HG02840 (cell line): ENCODE measurements around the gene EXOC6B.
"Not testable (repeated sequence)": the region's sequence is repeated elsewhere in the genome, so short reads cannot be mapped to it uniquely, and the experiment has no call there.

Source experiments
- ATAC-seq: cut with Tn5 transposase; IDR thresholded peaks from one replicate; pipeline ENCODE4 v1.9.1; 2021; ENCODE audit warnings: mild to moderate bottlenecking, moderate library complexity, moderate number of reproducible peaks; ENCODE audit not compliant: unreplicated experiment, low FRiP score

The EXOC6B gene

DNA sequence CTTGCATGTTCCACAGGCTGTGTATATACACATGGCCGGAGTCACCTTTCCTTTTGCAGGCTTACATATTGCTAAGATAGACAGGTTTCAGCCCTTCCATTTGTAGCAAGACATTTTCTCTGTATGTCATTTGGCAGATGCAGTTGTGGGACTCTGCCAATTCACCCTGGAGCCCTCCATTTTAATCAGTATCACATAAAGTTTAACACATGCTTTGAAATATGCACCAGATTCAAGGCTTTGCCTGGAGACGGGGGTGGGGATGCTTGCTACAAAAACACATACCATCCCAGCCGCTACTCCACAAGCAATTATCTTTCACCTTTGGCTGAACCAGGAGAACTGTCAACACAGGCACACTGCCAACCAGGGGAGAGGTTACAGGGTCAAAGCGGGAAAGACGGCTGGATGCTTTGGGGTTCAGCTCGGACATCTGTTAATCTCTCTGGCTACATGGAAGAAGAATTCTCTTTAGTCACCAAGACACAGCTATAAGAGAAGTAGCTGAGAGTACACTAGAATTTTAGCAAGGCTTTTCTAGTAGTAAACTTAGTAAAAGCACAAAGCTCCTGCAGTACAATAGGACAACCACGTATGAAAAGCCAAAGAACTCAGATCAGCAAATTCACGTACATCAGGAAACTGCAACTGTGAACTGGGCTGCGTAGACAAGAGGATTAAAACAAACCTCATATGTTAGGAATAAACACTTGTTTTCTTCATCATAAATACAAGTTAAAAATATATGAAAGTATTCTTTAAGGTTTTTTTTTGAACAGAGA lies 130.9 kb downstream of the EXOC6B start:
- ATAC-seq, result no peak

DNA sequence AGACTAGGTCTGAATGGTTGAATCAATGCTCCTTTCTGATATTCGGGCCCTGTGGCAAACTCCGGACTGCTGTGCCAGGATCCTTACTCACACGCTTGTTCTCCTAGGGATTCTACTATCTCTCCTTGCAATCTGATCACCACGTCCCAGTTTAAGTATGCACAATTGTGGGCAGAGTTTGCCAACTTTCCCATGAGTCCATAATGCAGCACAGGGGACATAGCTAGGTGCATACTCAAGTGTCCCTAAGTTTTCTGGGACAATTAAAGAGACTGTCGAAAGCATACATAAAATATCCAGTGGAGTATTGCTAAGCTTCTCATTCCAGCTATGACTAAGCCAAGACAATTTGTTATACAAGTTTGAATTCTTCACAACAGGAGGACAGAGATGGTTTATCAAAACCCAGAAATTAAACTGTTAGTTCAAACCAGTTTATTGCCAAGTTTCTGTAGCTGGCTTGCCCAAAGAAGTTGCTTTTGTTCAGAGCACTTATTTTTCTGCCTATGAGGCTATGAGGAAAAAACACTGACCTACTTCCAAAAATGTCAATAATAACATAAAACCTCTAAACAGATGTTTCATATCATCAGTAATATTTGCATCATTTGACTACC lies 136.1 kb downstream of the EXOC6B start:
- ATAC-seq, result no peak

- no peak for ATAC-seq
Measured at GRCh38 chr2:72685638-72686213, 140.1 kb downstream of the EXOC6B start.

- no peak for ATAC-seq
Measured at GRCh38 chr2:72682061-72682460, 143.8 kb downstream of the EXOC6B start.

DNA sequence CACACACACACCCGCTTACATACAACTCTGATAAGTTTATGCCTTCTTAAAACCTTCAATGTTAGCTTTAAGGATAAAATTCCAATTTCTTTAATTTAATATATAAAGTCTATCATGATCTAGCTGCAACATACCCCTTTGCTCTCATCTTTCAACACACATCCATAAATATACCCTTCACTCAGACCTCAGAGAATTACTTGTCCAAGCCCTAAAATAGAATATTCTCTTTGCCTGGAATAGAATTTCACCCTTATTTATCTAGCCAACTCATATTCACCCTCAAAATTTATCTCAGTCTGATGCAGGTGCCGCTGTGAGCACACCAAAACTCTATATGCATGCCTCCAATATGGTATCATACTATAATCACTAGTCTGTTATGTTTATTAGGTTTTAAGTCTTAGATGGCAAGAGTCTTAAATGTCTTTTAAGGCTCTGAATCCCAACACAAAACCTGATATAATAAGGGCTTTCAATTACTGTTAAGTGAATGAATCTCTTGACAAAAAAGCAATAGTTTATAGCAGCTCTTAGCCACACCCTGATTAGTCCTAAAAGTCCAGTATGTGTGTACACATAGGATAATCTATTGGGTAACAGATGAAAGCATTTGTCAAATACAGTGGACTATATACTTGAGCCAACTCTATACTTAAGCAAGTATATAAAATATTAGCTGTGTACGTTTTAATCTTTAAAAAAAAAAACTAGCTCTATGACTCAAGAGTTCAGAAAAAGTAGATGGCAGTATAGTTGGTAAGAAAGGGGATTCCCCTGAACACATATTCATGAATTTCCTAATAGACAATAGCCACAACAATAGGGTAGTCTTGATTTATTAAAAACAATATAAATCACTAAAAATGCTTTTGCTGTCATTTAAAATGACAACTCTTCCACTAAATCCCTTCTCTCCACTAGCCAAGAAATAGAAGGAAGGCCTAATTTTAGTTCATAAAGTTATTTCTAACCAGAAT lies 144.5 kb downstream of the EXOC6B start:
- ATAC-seq, result no peak

DNA sequence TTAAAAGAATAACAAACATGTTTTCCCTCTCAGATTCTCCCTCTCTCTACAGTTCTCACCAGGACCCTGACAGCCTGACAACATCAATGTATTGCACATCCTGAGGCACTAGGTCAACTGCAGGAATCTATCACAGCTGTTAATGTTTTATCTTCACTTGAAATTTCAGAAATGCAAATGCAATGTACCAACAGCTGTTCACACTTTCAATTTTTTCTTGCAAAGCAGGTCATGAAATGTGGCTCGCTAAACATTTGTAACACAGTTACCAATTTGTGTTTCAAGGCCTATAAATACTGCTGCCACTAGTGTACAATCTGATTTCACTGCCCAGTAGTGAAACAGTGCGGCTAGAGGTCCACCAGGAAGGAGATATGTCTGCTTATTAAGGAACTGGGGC lies 147.8 kb downstream of the EXOC6B start:
- no peak for ATAC-seq

DNA sequence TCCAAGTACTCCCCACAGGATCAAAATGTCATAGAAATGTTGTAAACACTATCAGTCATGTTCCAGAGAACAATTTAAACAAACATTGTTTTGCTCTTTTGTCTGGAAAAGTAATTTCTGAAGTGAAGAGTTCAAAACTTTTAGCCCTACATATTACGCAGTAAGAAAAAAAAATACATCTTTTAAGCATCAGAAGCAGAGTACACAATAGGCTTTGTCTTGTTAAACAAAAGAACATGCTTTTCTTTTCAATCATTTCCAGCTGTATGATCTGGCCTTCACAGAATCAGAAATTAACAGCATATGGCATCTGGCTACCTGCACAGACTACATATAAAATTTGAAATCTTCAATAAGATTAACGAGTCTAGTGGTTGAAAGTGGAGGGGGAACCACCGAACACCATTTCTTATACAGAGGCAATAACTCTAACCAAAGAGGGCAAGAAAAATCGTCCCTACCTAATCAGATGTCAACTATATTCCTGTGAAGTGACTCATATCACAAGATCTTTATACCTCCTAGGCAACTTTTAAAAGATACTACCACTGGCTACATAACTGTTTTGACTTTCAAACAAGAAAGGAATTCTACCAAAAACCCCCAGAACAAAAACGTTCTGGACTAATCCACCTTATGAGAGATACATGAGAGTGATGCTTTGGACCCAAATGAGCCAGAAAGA lies 149.3 kb downstream of the EXOC6B start:
- ATAC-seq, result no peak

GRCh38 chr2:72674982-72675915 lies 150.6 kb downstream of the EXOC6B start:
- ATAC-seq, result no peak

DNA sequence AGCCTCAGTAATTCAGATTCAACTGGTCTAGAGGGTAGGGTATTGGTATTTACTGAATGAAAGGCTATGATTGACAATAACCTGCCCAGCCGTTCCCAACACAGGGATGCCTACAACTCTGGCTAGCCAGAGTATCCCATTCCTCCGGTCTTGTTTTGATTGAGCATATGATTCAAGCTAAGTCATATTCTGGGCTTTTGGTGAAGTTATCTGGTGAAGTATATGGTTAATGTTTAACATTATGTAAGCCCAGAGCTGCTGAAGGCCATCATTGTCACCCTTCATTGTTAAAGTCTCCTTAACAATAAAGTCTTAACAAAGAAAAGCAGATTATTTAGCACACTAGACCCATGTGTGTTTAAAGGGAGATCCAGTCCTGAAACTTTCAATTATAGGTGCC lies 152.6 kb downstream of the EXOC6B start:
- no peak for ATAC-seq

DNA sequence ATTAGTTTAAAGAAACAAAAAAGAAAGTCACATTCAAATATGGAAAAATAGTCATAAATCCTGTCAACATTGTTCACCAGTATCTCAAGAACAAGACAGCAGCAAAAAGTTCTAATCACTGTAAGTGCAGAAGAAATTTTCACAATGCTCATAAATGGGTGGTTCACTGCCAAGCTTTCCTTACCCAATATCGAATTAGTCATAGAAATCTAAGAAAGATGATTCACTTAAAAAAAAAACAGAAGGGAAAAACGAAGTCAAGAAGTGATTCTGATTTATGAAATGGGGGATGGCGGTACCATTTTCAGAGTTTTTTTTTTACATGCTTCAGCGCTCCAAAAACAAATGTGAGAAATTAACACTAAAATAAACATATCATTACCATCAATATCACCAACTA lies 156.7 kb downstream of the EXOC6B start:
- ATAC-seq, result no peak

- no peak for ATAC-seq
Measured at GRCh38 chr2:72668647-72669046, 157.2 kb downstream of the EXOC6B start.

DNA sequence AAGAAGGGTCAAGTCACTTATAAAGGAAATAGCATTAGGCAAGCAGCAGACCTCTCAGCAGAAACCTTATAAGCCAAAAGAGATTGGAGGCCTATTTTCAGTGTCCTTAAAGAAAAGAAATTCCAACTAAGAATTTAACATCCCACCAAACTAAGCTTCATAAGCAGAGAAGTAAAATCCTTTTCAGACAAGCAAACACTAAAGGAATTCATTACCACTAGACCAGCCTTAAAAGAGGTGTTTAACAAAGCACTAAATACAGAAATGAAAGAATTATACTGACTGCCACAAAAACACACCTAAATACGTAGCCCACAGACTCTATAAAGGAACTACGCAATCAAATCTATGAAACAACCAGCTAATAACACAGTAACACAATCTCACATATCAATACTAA lies 160.4 kb downstream of the EXOC6B start:
- ATAC-seq, result no peak

DNA sequence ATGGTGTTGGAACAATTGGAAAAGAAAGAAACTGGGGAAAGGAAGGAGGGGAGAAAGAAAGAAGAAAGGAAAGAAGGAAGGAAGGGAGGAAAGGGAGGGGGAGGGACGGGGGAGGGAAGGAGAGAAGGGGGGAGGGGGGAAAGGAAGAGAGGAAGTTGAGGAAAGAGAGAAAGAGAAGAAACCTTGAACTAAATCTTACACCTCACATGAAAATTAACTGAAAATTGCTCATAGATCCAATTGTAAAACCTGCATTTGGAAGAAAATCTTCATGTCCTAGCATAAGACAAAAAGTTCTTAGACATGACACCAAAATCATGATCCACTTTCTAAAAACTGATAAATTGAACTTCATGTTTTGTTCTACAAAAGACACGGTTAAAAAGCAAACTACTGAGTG lies 163.8 kb downstream of the EXOC6B start:
- no peak for ATAC-seq

GRCh38 chr2:72649810-72650209 lies 176.0 kb downstream of the EXOC6B start:
- no peak for ATAC-seq

- ATAC-seq, result not testable (repeated sequence)
Measured at GRCh38 chr2:72641221-72641620, 184.6 kb downstream of the EXOC6B start.

DNA sequence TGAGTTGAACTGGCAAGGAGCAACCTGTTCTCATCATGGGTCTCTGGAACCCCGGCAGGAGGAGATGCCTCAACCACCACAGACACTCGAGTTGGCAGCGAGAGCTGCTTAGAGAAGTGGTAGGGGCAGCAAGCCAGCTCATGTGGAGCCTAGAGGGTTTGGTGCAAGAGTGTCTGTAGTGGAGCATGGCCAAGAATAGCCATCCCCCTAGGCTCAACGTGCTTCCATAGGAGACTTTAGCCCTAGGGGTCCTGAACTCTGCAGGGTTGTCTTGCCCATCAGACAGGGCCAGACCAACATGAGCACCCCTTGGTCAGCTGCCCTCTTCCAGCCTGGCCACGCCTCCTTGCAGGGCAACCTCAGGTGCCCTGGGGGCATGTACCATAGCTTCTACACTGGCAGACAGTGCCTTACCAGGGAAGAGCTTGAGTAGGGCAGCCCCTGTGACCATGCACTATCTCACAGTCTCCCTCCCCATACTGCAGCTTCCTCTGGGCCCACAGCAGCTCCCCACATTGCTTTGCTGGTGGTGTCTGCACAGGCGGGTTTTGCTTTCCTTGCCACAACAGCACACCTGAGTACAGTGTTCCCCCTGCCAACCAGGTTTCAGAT lies 187.1 kb downstream of the EXOC6B start:
- no peak for ATAC-seq

- ATAC-seq, result no peak
Measured at GRCh38 chr2:72636210-72636609, 189.6 kb downstream of the EXOC6B start.

GRCh38 chr2:72630767-72631166 lies 195.1 kb downstream of the EXOC6B start:
- ATAC-seq, result no peak

DNA sequence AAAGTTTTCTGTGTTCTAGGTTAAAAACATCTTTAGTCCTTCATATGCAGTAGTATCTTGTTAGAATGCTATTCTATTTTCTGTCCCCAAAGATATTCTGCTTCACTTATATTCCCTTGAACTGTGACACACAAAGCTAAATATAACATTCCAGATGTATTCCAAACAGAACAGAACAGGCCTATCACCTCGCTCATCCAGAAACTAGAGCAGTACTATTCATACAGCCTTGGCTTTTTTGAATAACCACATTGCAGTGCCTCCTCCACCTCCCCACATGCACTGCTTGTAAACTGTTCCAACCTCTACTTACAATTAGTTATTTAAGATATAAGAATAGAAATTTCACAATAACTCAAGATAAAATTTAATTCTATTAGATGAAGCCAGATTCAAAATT lies 196.8 kb downstream of the EXOC6B start:
- no peak for ATAC-seq
